H7 (cell line): ENCODE results near the gene PRPF31. TPM values are rescaled to one million over a fixed set of nuclear protein-coding genes. Genes with fewer than 3 reads are reported as not detected.

ENCODE experiments used
- DNase-seq: peaks from one replicate; pipeline ENCODE4 v3.0.0; 2012
- H3K27me3 ChIP-seq: 2 replicates; pipeline ENCODE4 v1.6.0; 2011; ENCODE audit warnings: mild to moderate bottlenecking, low read length; ENCODE audit not compliant: control insufficient read depth, insufficient read depth
- H3K36me3 ChIP-seq: replicated peaks from 2 replicates; pipeline ENCODE4 v1.5.1; 2011; ENCODE audit warnings: low read length; ENCODE audit not compliant: control insufficient read depth, insufficient read depth
- H3K4me3 ChIP-seq: 2 replicates; pipeline ENCODE4 v1.5.1; 2011; ENCODE audit warnings: low read depth, mild to moderate bottlenecking, control low read depth, low read length, moderate library complexity; ENCODE audit not compliant: insufficient read depth
- total RNA-seq: library from RNA; depleted of rRNA; stranded (reverse); fragments of >200 nt; shearing (Covaris generic); gene quantifications from 2 replicates; pipeline ENCODE4 v1.2.3, GENCODE V29; 2014

Gene PRPF31
- total RNA-seq, 1 experiment from 2014 or later = 100 TPM

DNA sequence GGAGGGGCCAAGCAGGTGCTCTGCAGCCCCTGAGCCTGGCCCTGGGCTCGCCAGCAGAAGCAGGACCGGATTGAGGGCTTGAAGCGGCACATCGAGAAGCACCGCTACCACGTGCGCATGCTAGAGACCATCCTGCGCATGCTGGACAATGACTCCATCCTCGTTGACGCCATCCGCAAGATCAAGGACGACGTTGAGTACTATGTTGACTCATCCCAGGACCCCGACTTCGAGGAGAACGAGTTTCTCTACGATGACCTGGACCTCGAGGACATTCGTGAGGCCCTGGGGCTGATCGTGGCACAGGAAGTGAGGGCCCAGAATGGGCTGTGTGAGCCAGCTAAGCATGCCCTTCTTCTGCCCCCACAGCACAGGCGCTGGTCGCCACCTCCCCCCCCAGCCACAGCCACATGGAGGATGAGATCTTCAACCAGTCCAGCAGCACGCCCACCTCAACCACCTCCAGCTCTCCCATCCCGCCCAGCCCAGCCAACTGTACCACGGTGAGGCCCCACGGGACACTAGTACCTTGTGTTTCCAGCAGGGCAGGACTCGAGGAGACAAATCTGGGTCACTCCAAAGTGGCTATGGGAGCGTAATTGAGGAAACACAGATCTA lies 30.1 kb downstream of the PRPF31 start:
- DNase-seq = no peak
- Histone ChIP-seq H3K36me3 (peaks cover 69% of the 10 kb centered on the region), H3K4me3 (no peak overlapping the region), H3K27me3 (no peaks in the 10 kb centered on the region)

DNA sequence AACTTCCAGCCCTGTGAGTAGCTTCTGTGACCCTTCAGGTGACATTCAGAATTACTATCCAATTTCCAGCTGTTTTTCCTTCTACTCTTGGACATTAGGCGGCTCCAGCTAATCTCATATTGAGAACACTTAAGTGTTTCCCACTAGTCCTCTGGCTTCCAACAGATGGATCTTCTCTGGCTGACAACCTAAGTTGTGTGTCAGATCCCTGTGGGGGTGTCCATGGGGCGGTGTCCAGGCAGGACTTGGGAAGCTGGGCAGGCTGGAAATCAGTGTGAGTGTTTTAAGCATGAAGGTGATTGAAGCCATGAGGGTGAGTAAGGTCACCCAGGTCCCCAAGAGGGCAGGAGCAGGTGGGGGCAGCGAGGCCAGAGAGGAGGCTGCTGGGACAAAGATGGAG lies 32.1 kb downstream of the PRPF31 start:
- DNase-seq = no peak

DNA sequence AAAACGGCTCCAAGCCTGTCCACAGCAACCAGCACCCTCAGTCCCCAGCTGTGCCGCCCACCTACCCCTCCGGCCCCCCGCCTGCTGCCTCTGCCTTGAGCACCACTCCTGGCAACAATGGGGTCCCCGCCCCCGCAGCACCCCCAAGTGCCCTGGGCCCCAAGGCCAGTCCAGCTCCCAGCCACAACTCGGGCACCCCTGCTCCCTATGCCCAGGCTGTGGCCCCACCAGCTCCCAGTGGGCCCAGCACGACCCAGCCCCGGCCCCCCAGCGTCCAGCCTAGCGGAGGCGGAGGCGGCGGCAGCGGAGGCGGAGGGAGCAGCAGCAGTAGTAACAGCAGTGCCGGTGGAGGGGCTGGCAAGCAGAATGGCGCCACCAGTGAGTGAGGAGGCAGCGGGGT lies 32.6 kb downstream of the PRPF31 start:
- peak; percentile 46 for DNase-seq
- Histone ChIP-seq H3K27me3 (no peaks in the 10 kb centered on the region), H3K4me3 (no peak overlapping the region), H3K36me3 (peaks cover 69% of the 10 kb centered on the region)

More for the DNA sequence above, 32.1 kb downstream of the PRPF31 start:
- peaks cover 71% of the 10 kb centered on the region for H3K36me3 ChIP-seq
- H3K27me3 ChIP-seq = no peaks in the 10 kb centered on the region
- H3K4me3 ChIP-seq = no peak overlapping the region

DNA sequence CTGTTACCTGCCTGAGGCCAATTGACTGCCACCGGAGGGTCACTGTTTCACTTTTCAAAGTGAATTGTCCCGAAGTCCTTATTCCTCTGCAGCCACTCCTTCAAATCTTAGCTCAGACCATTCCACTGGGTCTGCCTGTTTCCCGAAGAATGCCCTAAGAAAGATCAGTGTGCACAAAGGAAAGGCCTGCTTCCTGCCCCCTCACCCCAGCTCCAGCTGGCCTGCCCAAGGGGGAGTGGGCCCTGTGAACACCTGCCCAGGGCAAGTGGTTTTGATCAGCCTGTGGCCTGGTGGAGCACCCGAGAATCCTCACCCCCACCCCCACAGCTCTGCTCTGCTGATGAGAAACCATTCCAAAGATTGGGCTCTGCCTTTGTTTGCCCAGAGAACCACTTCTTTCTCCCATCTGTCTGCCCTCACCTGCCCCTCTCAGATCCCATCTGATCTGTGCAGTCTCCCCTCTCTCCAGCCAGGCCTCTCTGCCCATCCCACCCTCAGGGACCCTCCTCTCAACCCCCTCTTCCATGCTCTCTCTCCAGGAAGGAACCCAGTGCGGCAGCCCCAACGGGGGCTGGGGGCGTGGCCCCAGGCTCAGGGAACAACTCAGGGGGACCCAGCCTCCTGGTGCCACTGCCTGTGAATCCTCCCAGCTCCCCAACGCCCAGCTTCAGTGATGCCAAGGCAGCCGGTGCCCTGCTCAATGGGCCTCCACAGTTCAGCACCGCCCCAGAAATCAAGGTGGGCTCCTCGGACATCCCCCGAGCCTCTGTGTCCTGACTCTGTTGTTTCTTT lies 33.7 kb downstream of the PRPF31 start:
- H3K27me3 ChIP-seq = no peaks in the 10 kb centered on the region
- peak; percentile 42 for DNase-seq
- H3K36me3 ChIP-seq = peaks cover 66% of the 10 kb centered on the region
- H3K4me3 ChIP-seq = no peak overlapping the region

DNA sequence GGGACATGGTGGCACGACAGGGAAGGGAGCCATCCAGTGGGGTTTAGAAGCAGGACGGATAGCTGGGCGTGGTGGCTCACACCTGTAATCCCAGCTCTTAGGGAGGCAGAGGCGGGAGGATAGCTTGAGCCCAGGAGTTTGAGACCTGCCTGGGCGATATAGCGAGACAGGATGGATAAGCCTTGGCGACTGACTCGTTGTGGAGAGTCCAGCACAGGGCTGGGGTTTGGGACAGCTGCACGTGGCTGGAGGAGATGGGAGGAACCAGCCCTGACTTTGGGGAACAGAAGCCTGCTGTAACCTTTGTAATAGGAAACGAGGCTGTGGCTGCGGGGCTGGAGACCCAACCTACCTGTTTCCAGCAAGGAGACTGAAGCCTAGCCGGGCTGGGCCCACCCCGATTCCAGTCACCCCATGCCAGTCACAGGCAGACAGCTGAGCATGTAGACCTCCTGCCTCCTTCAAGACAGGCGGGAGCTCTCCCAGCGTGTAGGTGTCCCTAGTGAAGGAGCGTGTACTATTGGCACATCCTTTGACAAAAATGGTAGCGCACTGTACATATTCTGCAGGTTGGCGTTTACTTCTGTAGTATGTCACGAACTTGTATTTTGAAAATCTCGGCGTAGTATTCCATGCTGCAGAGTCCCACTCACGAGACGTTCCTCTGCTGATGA lies 35.9 kb downstream of the PRPF31 start:
- H3K36me3 ChIP-seq = peaks cover 60% of the 10 kb centered on the region
- DNase-seq = no peak
- no peaks in the 10 kb centered on the region for H3K27me3 ChIP-seq
- no peak overlapping the region for H3K4me3 ChIP-seq

DNA sequence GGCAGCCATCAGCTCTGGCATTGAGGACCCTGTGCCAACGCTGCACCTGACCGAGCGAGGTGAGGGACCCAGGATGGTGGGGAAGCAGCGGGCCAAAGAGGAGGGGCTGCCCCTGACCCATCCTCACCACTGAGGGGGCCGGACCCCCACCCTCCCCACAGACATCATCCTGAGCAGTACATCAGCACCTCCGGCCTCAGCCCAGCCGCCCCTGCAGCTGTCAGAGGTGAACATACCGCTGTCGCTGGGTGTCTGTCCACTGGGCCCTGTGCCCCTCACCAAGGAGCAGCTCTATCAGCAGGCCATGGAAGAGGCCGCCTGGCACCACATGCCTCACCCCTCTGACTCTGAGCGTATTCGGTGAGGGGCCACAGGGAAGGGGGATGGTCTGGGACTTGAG lies 36.7 kb downstream of the PRPF31 start:
- Histone ChIP-seq H3K36me3 (peaks cover 55% of the 10 kb centered on the region), H3K27me3 (no peaks in the 10 kb centered on the region), H3K4me3 (no peak overlapping the region)
- DNase-seq = no peak

DNA sequence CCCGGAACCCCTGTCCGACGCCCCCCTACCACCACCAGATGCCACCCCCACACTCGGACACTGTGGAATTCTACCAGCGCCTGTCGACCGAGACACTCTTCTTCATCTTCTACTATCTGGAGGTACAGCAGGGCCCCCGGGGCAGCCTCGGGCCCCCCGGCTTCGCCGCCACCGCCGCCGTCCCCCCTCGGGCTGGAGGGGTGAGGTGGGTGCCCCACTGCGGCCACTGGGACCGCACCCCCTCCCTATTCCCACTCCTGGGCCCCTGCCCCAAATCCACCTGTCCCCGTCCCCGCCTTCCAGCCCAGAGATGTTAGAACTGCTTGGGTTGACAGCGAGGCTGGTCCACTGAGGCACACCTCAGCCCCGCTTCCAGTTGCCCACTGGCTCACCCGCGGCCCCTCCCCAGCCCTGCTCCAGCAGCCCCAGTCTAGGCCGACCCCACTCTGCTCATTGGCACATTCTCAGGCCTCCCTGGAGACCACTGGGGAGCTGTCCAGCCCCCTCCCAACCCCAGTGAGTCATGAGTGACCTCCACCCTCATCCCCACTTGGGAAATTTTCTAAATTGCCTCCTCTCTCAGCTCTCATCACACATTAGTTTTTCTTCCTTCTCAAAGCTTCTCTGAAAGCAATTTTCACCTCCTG lies 37.4 kb downstream of the PRPF31 start:
- peaks cover 48% of the 10 kb centered on the region for H3K36me3 ChIP-seq
- no peak overlapping the region for H3K4me3 ChIP-seq
- no peak for DNase-seq
- H3K27me3 ChIP-seq = no peaks in the 10 kb centered on the region

DNA sequence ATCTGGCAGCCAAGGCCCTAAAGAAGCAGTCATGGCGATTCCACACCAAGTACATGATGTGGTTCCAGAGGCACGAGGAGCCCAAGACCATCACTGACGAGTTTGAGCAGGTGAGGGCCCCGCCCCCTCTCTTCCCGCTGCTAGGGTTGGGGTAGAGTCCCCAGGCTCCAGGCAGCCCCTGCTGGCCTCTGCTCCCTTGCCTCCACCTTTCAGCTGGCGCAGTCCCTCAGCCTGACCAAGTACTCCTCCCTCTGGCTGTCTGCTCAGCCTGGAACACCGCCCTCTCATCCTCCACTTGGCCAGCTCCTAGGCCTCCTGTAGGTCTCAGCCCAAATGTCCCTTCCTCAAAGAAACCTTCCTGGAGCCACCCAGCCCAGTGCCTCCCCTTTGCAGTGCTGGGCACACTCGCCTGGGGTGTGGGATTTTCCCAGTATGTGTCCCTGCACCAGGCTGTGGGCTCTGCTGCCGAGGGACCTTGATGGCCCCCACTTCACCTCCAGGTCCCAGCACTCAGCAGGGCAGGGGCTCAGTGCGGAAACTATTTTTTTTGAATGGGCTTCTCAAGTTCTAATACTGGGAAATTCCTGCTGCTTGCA lies 38.3 kb downstream of the PRPF31 start:
- no peak for DNase-seq
- H3K27me3 ChIP-seq = no peaks in the 10 kb centered on the region
- no peak overlapping the region for H3K4me3 ChIP-seq
- H3K36me3 ChIP-seq = peaks cover 47% of the 10 kb centered on the region

DNA sequence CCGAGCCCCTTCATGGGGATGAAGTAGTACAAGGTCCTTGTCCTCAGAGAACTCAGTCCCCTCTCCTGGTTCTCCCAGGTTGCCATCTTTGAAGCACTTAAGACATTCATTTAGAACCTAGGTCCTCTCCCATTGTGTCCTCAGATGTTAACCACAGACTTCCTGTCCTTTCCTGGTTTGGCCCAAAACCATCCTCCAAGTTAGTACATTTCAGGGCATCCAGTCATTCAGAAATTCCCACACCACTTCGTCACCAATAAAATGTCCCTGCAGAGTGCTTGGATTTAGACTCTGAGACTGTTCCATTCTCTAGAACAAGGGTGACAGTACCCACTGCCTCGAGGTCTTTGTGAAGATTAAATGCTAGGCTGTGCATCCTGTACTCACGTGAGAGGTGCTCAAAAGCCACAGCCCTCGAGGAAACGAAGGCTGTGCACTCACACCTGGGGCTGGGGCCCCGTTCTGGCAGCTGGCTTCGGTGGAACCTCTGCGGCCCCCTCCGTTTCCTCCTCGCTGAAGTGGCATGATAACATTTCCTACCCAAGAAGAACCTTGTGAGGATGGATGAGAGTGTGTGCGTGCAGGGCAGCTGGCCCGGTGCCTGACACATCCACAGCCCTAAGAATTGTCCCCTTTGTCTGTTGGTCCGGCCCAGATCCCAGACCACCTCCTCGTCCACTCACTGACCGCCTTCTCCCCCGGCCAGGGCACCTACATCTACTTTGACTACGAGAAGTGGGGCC lies 39.2 kb downstream of the PRPF31 start:
- Histone ChIP-seq H3K27me3 (no peaks in the 10 kb centered on the region), H3K36me3 (peaks cover 39% of the 10 kb centered on the region), H3K4me3 (no peak overlapping the region)
- DNase-seq = no peak

DNA sequence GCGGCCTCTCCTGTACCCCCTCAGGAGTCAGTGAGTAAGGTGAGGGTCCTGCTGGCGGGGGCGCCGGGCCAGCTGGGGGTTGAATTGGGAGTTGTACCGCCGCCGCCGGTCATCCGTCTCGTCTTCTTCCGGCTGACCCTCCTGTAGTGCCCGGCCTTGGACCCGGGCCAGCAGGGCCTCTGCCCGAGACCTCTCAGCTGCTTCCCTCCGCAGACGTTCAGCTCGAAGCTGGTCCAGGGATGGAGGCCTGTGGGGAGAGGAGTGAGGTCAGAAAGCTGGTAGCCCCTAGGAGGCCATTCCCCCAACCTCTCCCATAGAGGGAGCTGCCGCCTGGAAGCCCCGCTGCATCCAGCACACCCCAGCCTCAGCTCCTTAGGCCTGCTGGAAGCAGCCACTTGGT lies 40.1 kb downstream of the PRPF31 start:
- Histone ChIP-seq H3K36me3 (peaks cover 34% of the 10 kb centered on the region), H3K4me3 (no peak overlapping the region), H3K27me3 (no peaks in the 10 kb centered on the region; the same call in 1 of the 2 replicates)
- peak; percentile 77 for DNase-seq

DNA sequence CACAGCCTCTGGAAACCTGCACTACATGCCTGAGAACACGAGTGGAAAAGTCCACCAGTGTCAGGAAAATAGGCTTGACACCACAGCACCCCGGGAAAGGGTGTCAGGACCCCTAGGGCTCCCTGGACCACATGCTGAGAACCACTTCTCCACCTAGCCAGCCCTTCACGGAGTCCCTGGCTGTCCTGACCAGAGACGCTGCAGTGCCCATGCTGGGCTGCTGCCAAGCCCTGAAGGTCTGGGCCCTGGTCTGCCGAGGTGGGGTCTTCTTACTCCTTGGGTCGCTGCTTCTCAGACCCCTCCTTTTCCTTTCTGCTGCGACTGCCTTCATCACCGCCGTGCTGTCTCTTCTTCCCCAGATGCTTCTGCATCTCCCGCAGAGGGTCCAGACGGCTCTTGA lies 40.9 kb downstream of the PRPF31 start:
- no peak for DNase-seq
- Histone ChIP-seq H3K27me3 (no peaks in the 10 kb centered on the region; the same call in 1 of the 2 replicates), H3K4me3 (no peak overlapping the region), H3K36me3 (peaks cover 32% of the 10 kb centered on the region)

DNA sequence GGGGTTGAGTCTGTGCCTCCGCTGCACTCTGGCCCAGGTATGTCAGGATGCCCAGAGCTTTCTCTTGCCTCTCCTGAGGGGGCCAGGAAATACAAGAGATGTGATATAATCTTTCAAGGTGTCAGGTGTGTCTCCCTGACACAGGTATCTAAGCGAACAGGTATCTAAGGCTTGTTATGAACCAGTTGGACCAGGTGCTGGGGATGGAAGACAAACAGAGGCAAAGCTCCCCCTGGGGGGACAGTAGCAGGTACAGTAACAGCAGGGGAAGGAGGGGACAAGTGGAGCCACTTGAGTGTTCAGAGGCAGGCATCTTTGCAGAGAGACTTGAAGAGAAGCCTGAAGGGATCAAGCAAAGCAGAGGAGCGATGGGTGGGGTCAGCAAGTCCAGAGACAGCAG lies 41.4 kb downstream of the PRPF31 start:
- no peak for DNase-seq
- peaks cover 28% of the 10 kb centered on the region for H3K36me3 ChIP-seq

DNA sequence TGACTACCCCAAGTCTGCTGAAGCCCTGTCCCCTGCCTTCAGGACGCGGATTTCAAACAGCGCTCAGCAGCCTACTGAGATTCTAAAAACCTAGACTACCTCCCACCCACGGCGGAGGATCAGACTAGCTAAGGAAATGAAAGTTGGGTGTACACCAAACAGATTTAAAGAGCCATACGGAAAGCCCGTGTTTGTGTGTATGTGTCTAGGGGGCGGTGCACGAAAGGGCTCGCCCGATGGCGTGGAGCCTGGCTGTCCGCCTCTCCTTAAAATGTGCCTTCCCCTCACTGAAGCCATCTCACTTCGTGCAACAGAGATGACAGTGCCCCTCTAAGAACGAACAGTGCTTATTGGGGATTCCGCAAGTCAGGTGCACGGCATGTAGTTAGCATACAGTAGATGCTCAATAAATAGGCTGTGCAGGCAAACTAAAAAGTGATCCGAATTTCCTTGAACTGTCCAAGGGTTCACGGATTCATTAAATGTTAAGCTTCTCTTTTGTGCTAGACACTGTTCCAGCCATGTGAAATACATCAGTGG lies 43.3 kb downstream of the PRPF31 start:
- peaks cover 20% of the 10 kb centered on the region for H3K36me3 ChIP-seq

More for the DNA sequence above, 41.4 kb downstream of the PRPF31 start:
- Histone ChIP-seq H3K4me3 (no peak overlapping the region), H3K27me3 (no peaks in the 10 kb centered on the region; the same call in 1 of the 2 replicates)

More for the DNA sequence above, 43.3 kb downstream of the PRPF31 start:
- DNase-seq = peak; percentile 57
- Histone ChIP-seq H3K4me3 (peak overlapping the region; percentile 84), H3K27me3 (peaks cover 9% of the 10 kb centered on the region)
